Caco-2 (cell line): ENCODE data around the gene CKAP4. TPM values are rescaled to one million over a fixed set of nuclear protein-coding genes. Genes with fewer than 3 reads are reported as not detected.

Experiments used
- Bru-seq: library from RNA; stranded (reverse); fragments of 400-500 nt; gene quantifications from one replicate; lab custom pipeline; 2021; lab: Mats Ljungman, UMichigan
- BruChase-seq, 2 experiments: library from RNA; stranded (reverse); fragments of 400-500 nt; gene quantifications; one replicate each; lab custom pipeline; 2021; lab: Mats Ljungman, UMichigan
- BruUV-seq: library from RNA; stranded (reverse); fragments of 400-500 nt; replicated peaks from 2 replicates; lab custom pipeline; 2021; lab: Mats Ljungman, UMichigan
- CTCF ChIA-PET: fragments of 300-600 bp; sonication (Branson Sonifier 250); formaldehyde crosslinking; loops from one replicate; lab custom pipeline; 2022; ENCODE audit warnings: antibody characterized with exemption; lab: Charles Lee
- POLR2A ChIA-PET: fragments of 300-600 bp; sonication (Branson Sonifier 250); formaldehyde crosslinking; loops from one replicate; lab custom pipeline; 2022; ENCODE audit warnings: antibody characterized with exemption; lab: Charles Lee
- DNase-seq, 2 experiments: peaks; one replicate each; pipeline versions ENCODE4 v3.0.0 to v3.0.0-alpha.2; 2020 to 2022
- H3K27me3 ChIP-seq: replicated peaks from 2 replicates; pipeline ENCODE4 v1.6.0; 2011; ENCODE audit warnings: low read length; ENCODE audit not compliant: control insufficient read depth, insufficient read depth
- H3K36me3 ChIP-seq: 2 replicates; pipeline ENCODE4 v1.5.1; 2011; ENCODE audit warnings: low read length; ENCODE audit not compliant: control insufficient read depth, insufficient read depth
- H3K4me1 ChIP-seq: fragments of 250-450 bp; sonication (Bioruptor Pico); 2 replicates; pipeline ENCODE4 v1.5.1; 2020; ENCODE audit warnings: mild to moderate bottlenecking
- H3K4me3 ChIP-seq: 2 replicates; pipeline ENCODE4 v1.5.1; 2011; ENCODE audit warnings: low read depth, mild to moderate bottlenecking, control low read depth, low read length
- H3K9me3 ChIP-seq: fragments of 250-450 bp; sonication (Bioruptor Pico); 2 replicates; pipeline ENCODE4 v1.5.1; 2020; ENCODE audit warnings: mild to moderate bottlenecking, moderate library complexity
- H3K27ac Mint-ChIP-seq: one replicate; pipeline ENCODE4 v1.8.0; 2022; ENCODE audit warnings: mixed read lengths; ENCODE audit not compliant: unreplicated experiment
- H3K27me3 Mint-ChIP-seq: one replicate; pipeline ENCODE4 v1.8.0; 2022; ENCODE audit warnings: mixed read lengths; ENCODE audit not compliant: insufficient read depth, unreplicated experiment
- H3K36me3 Mint-ChIP-seq: one replicate; pipeline ENCODE4 v1.8.0; 2022; ENCODE audit warnings: mild to moderate bottlenecking, mixed read lengths; ENCODE audit not compliant: insufficient read depth, unreplicated experiment
- H3K4me1 Mint-ChIP-seq: one replicate; pipeline ENCODE4 v1.8.0; 2022; ENCODE audit warnings: low read depth, mixed read lengths; ENCODE audit not compliant: unreplicated experiment
- H3K4me3 Mint-ChIP-seq: one replicate; pipeline ENCODE4 v1.8.0; 2022; ENCODE audit warnings: mild to moderate bottlenecking, moderate library complexity, mixed read lengths; ENCODE audit not compliant: unreplicated experiment
- H3K9me3 Mint-ChIP-seq: one replicate; pipeline ENCODE4 v1.8.0; 2022; ENCODE audit warnings: mixed read lengths; ENCODE audit not compliant: unreplicated experiment
- intact Hi-C: fragments of 100-400 bp; cut with micrococcal nuclease; formaldehyde crosslinking; loops from one replicate; pipeline ENCODE4 v1.10.0; 2022; ENCODE audit not compliant: unreplicated experiment
- long read RNA-seq: library from polyadenylated mRNA; stranded (forward); transcript quantifications from one replicate; pipeline ENCODE4 v2.0.0, GENCODE V29; 2022
- total RNA-seq: library from RNA; stranded (reverse); gene quantifications from 2 replicates; pipeline ENCODE4 v1.2.3, GENCODE V29; 2022
- TF ChIP-seq, protein P1 (sequence below), 2 experiments: fragments of 200-600 bp in 1 of 2; IDR thresholded peaks; 1 replicate in 1 of 2; 2 replicates in 1 of 2; pipeline versions ENCODE4 v1.5.1 to v1.8.0; 2011 to 2022; ENCODE audit warnings: antibody characterized with exemption in 1 of 2, control low read depth in 1 of 2, inconsistent platforms in 1 of 2, low read depth in 1 of 2, low read length in 1 of 2, mild to moderate bottlenecking in 1 of 2, moderate library complexity in 1 of 2; ENCODE audit not compliant: insufficient read depth in 1 of 2, severe bottlenecking in 1 of 2, unreplicated experiment in 1 of 2

The CKAP4 gene, protein sequence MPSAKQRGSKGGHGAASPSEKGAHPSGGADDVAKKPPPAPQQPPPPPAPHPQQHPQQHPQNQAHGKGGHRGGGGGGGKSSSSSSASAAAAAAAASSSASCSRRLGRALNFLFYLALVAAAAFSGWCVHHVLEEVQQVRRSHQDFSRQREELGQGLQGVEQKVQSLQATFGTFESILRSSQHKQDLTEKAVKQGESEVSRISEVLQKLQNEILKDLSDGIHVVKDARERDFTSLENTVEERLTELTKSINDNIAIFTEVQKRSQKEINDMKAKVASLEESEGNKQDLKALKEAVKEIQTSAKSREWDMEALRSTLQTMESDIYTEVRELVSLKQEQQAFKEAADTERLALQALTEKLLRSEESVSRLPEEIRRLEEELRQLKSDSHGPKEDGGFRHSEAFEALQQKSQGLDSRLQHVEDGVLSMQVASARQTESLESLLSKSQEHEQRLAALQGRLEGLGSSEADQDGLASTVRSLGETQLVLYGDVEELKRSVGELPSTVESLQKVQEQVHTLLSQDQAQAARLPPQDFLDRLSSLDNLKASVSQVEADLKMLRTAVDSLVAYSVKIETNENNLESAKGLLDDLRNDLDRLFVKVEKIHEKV
- 60.8 and 63.1 TPM in 2 replicates for total RNA-seq
- Bru-seq, nascent RNA, result percentile 80 among the genes with signal in this experiment
- percentile 88 among the genes with signal in this experiment for BruChase-seq, experiment 1, labeled RNA remaining after a 2-hour chase
- percentile 96 among the genes with signal in this experiment for BruChase-seq, experiment 2, labeled RNA remaining after a 6-hour chase
- long read RNA-seq, transcript CKAP4-201 (2 exons, 3,093 nt), result major isoform, 86 of 106 reads
- long read RNA-seq, partial matches to known transcripts, result 0 of 106 reads
- long read RNA-seq, other reads (novel, unspliced or antisense), result 20 of 106 reads

DNA sequence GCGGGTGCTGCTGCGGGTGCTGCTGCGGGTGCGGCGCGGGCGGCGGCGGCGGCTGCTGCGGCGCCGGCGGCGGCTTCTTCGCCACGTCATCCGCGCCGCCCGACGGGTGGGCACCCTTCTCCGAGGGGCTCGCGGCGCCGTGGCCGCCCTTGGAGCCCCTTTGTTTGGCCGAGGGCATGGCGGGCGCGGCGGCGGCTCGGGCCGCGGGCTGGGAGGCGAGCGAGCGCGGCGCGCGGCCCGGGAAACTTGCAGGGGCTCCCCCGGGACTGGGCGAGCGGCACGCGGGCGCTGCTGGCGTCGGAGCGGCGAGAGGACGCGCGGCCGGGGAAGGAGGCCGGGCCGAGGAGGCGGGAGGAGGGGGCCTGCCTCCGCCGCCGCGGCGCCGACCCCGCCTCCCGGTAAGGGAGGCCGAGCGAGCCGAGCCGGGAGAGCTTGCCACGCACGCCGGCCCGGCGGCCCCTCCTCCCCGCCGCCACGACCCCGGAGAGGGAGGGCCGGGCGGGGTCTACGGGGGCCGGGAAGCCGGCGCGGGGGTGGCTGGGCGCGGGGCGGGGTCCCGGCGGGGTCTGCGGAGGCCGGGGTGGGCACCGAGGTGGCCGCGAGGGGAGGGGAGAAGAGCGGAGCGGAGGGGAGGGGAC lies at the start of gene CKAP4:
CKAP4 (minus strand) TSS at position 347 of the 638 bp plus-strand sequence; CDS start at position 178, 169 bp downstream.
- Mint-ChIP-seq H3K4me1 (peaks cover 21% of the 10 kb centered on the region), H3K36me3 (no peaks in the 10 kb centered on the region), H3K4me3 (peak within 1 kb of the TSS; percentile 69), H3K27me3 (no peaks in the 10 kb centered on the region), H3K27ac (no peak within 1 kb of the TSS), H3K9me3 (no peaks in the 10 kb centered on the region)
- POLR2A ChIA-PET, result interaction anchor here (1.0 kb wide), 2 partner anchors 27 to 110 kb away, joined by 3 read pairs; no protein-coding TSS in a partner anchor
- peak; percentile 62 to 85 for DNase-seq
- Histone ChIP-seq H3K4me3 (peak within 1 kb of the TSS; percentile 92), H3K4me1 (peaks cover 23% of the 10 kb centered on the region), H3K36me3 (0 out of 2 replicates have a peak, but pooled peaks cover 1% of the 10 kb centered on the region), H3K27me3 (no peaks in the 10 kb centered on the region), H3K9me3 (no peaks in the 10 kb centered on the region)
- no TSS peak for BruUV-seq
- TF ChIP-seq, protein P1, sequence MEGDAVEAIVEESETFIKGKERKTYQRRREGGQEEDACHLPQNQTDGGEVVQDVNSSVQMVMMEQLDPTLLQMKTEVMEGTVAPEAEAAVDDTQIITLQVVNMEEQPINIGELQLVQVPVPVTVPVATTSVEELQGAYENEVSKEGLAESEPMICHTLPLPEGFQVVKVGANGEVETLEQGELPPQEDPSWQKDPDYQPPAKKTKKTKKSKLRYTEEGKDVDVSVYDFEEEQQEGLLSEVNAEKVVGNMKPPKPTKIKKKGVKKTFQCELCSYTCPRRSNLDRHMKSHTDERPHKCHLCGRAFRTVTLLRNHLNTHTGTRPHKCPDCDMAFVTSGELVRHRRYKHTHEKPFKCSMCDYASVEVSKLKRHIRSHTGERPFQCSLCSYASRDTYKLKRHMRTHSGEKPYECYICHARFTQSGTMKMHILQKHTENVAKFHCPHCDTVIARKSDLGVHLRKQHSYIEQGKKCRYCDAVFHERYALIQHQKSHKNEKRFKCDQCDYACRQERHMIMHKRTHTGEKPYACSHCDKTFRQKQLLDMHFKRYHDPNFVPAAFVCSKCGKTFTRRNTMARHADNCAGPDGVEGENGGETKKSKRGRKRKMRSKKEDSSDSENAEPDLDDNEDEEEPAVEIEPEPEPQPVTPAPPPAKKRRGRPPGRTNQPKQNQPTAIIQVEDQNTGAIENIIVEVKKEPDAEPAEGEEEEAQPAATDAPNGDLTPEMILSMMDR (IDR thresholded peaks at IDR 0.05; ENCODE audit: insufficient read depth in 1 of 2, low read depth in 1 of 2, low read length in 1 of 2, severe bottlenecking in 1 of 2, unreplicated experiment in 1 of 2), result no peak
- CTCF ChIA-PET, result interaction anchor here (0.6 to 1.8 kb wide), 3 partner anchors 20 to 125 kb away, joined by 3 to 4 read pairs (median 3); partner anchors contain the start of gene POLR3B
- intact Hi-C loops, result loop anchor here (2.0 kb wide), 2 partner anchors 27 to 35 kb away; no protein-coding TSS in a partner anchor

DNA sequence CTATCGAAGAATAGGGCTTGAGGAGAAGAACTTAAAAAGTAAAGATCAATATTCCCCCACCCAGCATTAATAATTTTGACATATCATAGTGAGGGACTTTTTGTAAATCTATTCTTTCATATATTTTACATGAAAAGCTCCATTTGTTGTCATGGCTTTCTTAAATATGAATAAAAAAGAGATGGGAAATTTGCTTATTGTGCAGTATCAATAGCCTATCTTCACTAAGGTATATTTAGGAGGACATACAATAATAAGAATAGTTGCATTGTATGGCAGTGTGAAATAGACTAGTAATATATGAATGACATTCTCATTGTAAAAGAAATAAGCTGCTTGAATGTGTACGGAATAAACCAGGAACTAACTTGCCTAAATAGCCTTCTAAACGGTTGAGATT lies 49.3 kb upstream of the CKAP4 start:
- no peaks in the 10 kb centered on the region for H3K27me3 Mint-ChIP-seq
- H3K4me3 ChIP-seq, result no peak overlapping the region
- peaks cover 6% of the 10 kb centered on the region for H3K4me1 Mint-ChIP-seq
- H3K4me3 Mint-ChIP-seq, result no peak overlapping the region
- peaks cover 7% of the 10 kb centered on the region for H3K4me1 ChIP-seq
- no peak for DNase-seq
- no peaks in the 10 kb centered on the region for H3K27me3 ChIP-seq
- ChIA-PET CTCF (no interaction called here), POLR2A (no interaction called here)
- no peaks in the 10 kb centered on the region for H3K36me3 Mint-ChIP-seq
- no TSS peak for BruUV-seq
- H3K9me3 Mint-ChIP-seq, result no peaks in the 10 kb centered on the region
- TF ChIP-seq, protein P1 (IDR thresholded peaks at IDR 0.05; ENCODE audit: insufficient read depth in 1 of 2, low read depth in 1 of 2, low read length in 1 of 2, severe bottlenecking in 1 of 2, unreplicated experiment in 1 of 2), result no peak
- H3K9me3 ChIP-seq, result no peaks in the 10 kb centered on the region
- intact Hi-C loops, result no loop called here
- H3K27ac Mint-ChIP-seq, result no peak overlapping the region
- no peaks in the 10 kb centered on the region for H3K36me3 ChIP-seq
